NB4 (cell line): Measurements from ENCODE around the gene POFUT1.

ENCODE experiments used
- CTCF ChIP-seq: IDR thresholded peaks from one replicate; pipeline ENCODE4 v1.5.1; 2012; ENCODE audit warnings: low read depth, low read length
- MAX ChIP-seq: IDR thresholded peaks from 2 replicates; pipeline ENCODE4 v1.6.1; 2011; ENCODE audit warnings: low read depth, low read length
- MYC ChIP-seq: IDR thresholded peaks from 2 replicates; pipeline ENCODE4 v1.6.1; 2011; ENCODE audit warnings: low read depth, low read length
- POLR2A ChIP-seq: IDR thresholded peaks from 2 replicates; pipeline ENCODE4 v1.6.1; 2011; ENCODE audit warnings: mild to moderate bottlenecking; ENCODE audit not compliant: insufficient read length; ENCODE audit errors: extremely low read depth

- no peak for TF ChIP-seq POLR2A
- TF ChIP-seq CTCF: no peak
- no peak for TF ChIP-seq MAX
- TF ChIP-seq MYC: no peak
These were observed 6.2 kb upstream of the POFUT1 start for GRCh38 chr20:32201296-32201976.
